OCI-LY3 (cell line): Measurements from ENCODE around the gene MAPK8IP1.

Experiments
- CTCF ChIP-seq: fragments of 200-600, 300-600 bp; sonication (generic); IDR thresholded peaks from 2 replicates; pipeline ENCODE4 v1.5.1; 2014; ENCODE audit warnings: antibody characterized with exemption, low read length, low read depth
- EZH2phosphoT487 ChIP-seq: fragments of 200-600 bp; shearing (Covaris generic); IDR thresholded peaks from 2 replicates; pipeline ENCODE4 v1.6.1; 2018; ENCODE audit warnings: antibody characterized with exemption, mixed run types, low read depth

GRCh38 chr11:45872651-45873356 lies 12.6 kb upstream of the MAPK8IP1 start:
- TF ChIP-seq CTCF (peak; percentile 60), EZH2phosphoT487 (no peak)
